Cardiac muscle cell (in vitro differentiated cells and primary cell): ENCODE measurements around the gene PTGES. TPM values are rescaled to one million over a fixed set of nuclear protein-coding genes. Genes with fewer than 3 reads are reported as not detected.
A peak's percentile ranks its signal among the peaks of the same experiment; 100 is the strongest.

Source experiments
- DNase-seq, 2 donors: peaks; one replicate each; pipeline versions ENCODE4 v3.0.0 to v3.0.0-alpha.2; 2010 to 2017; ENCODE audit warnings: low read depth in 1 of 2, low spot score in 1 of 2
- H3K27ac ChIP-seq: fragments of 200-600 bp; sonication (generic); 2 replicates; pipeline ENCODE4 v1.5.1; 2016
- H3K27me3 ChIP-seq: fragments of 200-600 bp; sonication (generic); 2 replicates; pipeline ENCODE4 v1.6.0; 2016; ENCODE audit warnings: control low read depth
- H3K36me3 ChIP-seq: fragments of 200-600 bp; sonication (generic); 2 replicates; pipeline ENCODE4 v1.5.1; 2016; ENCODE audit warnings: control low read depth
- H3K4me1 ChIP-seq: fragments of 200-600 bp; sonication (generic); 2 replicates; pipeline ENCODE4 v1.8.1; 2017; ENCODE audit warnings: low read depth, mild to moderate bottlenecking, mixed run types
- H3K4me3 ChIP-seq: fragments of 200-600 bp; sonication (generic); 2 replicates; pipeline ENCODE4 v1.5.1; 2016; ENCODE audit warnings: mild to moderate bottlenecking
- H3K9me3 ChIP-seq: fragments of 200-600 bp; sonication (generic); 2 replicates; pipeline ENCODE4 v1.5.1; 2017; ENCODE audit warnings: low read depth, mild to moderate bottlenecking, control low read depth
- CTCF ChIP-seq: IDR thresholded peaks from 2 replicates; pipeline ENCODE4 v1.5.1; 2012; ENCODE audit warnings: low read depth, mild to moderate bottlenecking, low read length
- polyA plus RNA-seq: library from polyadenylated mRNA; unstranded; fragments of >200 nt; fragmentation: Nextera tagmentation; extraction: Ambion mirVana; gene quantifications from 2 replicates; pipeline ENCODE4 v1.2.1, GENCODE V29; 2016
- total RNA-seq: library from RNA; depleted of rRNA; stranded (reverse); fragments of >200 nt; gene quantifications from 2 replicates; pipeline ENCODE4 v1.2.3, GENCODE V29; 2016

Gene PTGES
- total and polyA plus RNA-seq, 2 experiments from 2014 or later = 1.4 to 4.6 TPM

GRCh38 chr9:129775448-129775798 is 22.6 kb upstream of the PTGES start:
- no peaks in the 10 kb centered on the region for H3K9me3 ChIP-seq
- TF ChIP-seq CTCF = no peak
- no peaks in the 10 kb centered on the region for H3K36me3 ChIP-seq
- no peak overlapping the region for H3K4me3 ChIP-seq
- no peaks in the 10 kb centered on the region for H3K27me3 ChIP-seq
- no peak for DNase-seq
- H3K4me1 ChIP-seq = no peaks in the 10 kb centered on the region
- no peak overlapping the region for H3K27ac ChIP-seq

- no peak for DNase-seq
- H3K36me3 ChIP-seq = no peaks in the 10 kb centered on the region
Observed at GRCh38 chr9:129774791-129775447, 22.1 kb upstream of the PTGES start.

GRCh38 chr9:129773262-129774048 is 20.6 kb upstream of the PTGES start:
- no peaks in the 10 kb centered on the region for H3K4me1 ChIP-seq
- no peaks in the 10 kb centered on the region for H3K36me3 ChIP-seq
- no peak for TF ChIP-seq CTCF
- no peaks in the 10 kb centered on the region for H3K9me3 ChIP-seq
- no peak overlapping the region for H3K27ac ChIP-seq
- H3K4me3 ChIP-seq = no peak overlapping the region
- H3K27me3 ChIP-seq = no peaks in the 10 kb centered on the region
- DNase-seq = peak in 1 of 2 donors; percentile 83

More at GRCh38 chr9:129774791-129775447, 22.1 kb upstream of the PTGES start:
- Histone ChIP-seq H3K27me3 (no peaks in the 10 kb centered on the region), H3K27ac (no peak overlapping the region), H3K4me3 (no peak overlapping the region), H3K4me1 (no peaks in the 10 kb centered on the region), H3K9me3 (no peaks in the 10 kb centered on the region)
- TF ChIP-seq CTCF = no peak

GRCh38 chr9:129770741-129771140 is 17.9 kb upstream of the PTGES start:
- no peak for DNase-seq
- Histone ChIP-seq H3K36me3 (no peaks in the 10 kb centered on the region), H3K4me3 (no peak overlapping the region), H3K27me3 (no peaks in the 10 kb centered on the region), H3K27ac (no peak overlapping the region), H3K9me3 (no peaks in the 10 kb centered on the region), H3K4me1 (no peaks in the 10 kb centered on the region)
- TF ChIP-seq CTCF = no peak

GRCh38 chr9:129769669-129770068 is 16.8 kb upstream of the PTGES start:
- no peak overlapping the region for H3K4me3 ChIP-seq
- TF ChIP-seq CTCF = no peak
- no peaks in the 10 kb centered on the region for H3K4me1 ChIP-seq
- DNase-seq = no peak
- no peaks in the 10 kb centered on the region for H3K9me3 ChIP-seq
- H3K27me3 ChIP-seq = no peaks in the 10 kb centered on the region
- H3K27ac ChIP-seq = no peak overlapping the region
- no peaks in the 10 kb centered on the region for H3K36me3 ChIP-seq
